Muscle layer of colon (tissue), 2 donors: ENCODE data around the gene GLYATL2.

Experiments
- H3K27ac ChIP-seq: one replicate; pipeline ENCODE4 v1.7.0; 2013; ENCODE audit warnings: low read depth, mild to moderate bottlenecking, low read length, moderate library complexity
- H3K27me3 ChIP-seq, 2 donors: one replicate each; pipeline ENCODE4 v1.7.0; 2013; ENCODE audit warnings: low read length in 2 of 2, mild to moderate bottlenecking in 2 of 2; ENCODE audit not compliant: insufficient read depth in 2 of 2, control insufficient read depth in 1 of 2
- H3K36me3 ChIP-seq: one replicate; pipeline ENCODE4 v1.7.0; 2013; ENCODE audit warnings: mild to moderate bottlenecking, low read length; ENCODE audit not compliant: insufficient read depth
- H3K4me1 ChIP-seq: one replicate; pipeline ENCODE4 v1.7.0; 2013; ENCODE audit warnings: mild to moderate bottlenecking, low read length; ENCODE audit not compliant: insufficient read depth
- H3K4me3 ChIP-seq, 2 donors: one replicate each; pipeline ENCODE4 v1.7.0; 2013; ENCODE audit warnings: low read length in 2 of 2, low read depth in 1 of 2, mild to moderate bottlenecking in 1 of 2, moderate library complexity in 1 of 2
- H3K9ac ChIP-seq: one replicate; pipeline ENCODE4 v1.7.0; 2013; ENCODE audit warnings: low read length
- H3K9me3 ChIP-seq: one replicate; pipeline ENCODE4 v1.7.0; 2013; ENCODE audit warnings: mild to moderate bottlenecking, low read length
- donor health status: abdominal sarcoma.
- donor health status: Adenocarcinoma of cecum.

The GLYATL2 gene

GRCh38 chr11:58844361-58845005, at the start of gene GLYATL2:
GLYATL2 (minus strand) TSS chr11:58844704; CDS start chr11:58839612, 5,092 bp downstream.
- Histone ChIP-seq H3K27me3 (no peaks in the 10 kb centered on the region), H3K4me3 (no peak within 1 kb of the TSS), H3K9ac (no peak within 1 kb of the TSS), H3K9me3 (no peaks in the 10 kb centered on the region), H3K27ac (no peak within 1 kb of the TSS), H3K4me1 (no peaks in the 10 kb centered on the region), H3K36me3 (no peaks in the 10 kb centered on the region)

- Histone ChIP-seq H3K27me3 (no peaks in the 10 kb centered on the region), H3K27ac (no peak overlapping the region), H3K4me1 (no peaks in the 10 kb centered on the region), H3K9me3 (no peaks in the 10 kb centered on the region), H3K9ac (no peak overlapping the region), H3K36me3 (no peaks in the 10 kb centered on the region), H3K4me3 (no peak overlapping the region)
These were observed 49.4 kb upstream of the GLYATL2 start for GRCh38 chr11:58893899-58894298.

- Histone ChIP-seq H3K27ac (no peak overlapping the region), H3K27me3 (no peaks in the 10 kb centered on the region), H3K4me1 (no peaks in the 10 kb centered on the region), H3K9me3 (no peaks in the 10 kb centered on the region), H3K9ac (no peak overlapping the region), H3K4me3 (no peak overlapping the region), H3K36me3 (no peaks in the 10 kb centered on the region)
These were observed 44.1 kb upstream of the GLYATL2 start for GRCh38 chr11:58888579-58888978.

- Histone ChIP-seq H3K4me1 (no peaks in the 10 kb centered on the region), H3K27ac (no peak overlapping the region), H3K36me3 (no peaks in the 10 kb centered on the region), H3K9ac (no peak overlapping the region), H3K9me3 (no peaks in the 10 kb centered on the region), H3K27me3 (no peaks in the 10 kb centered on the region), H3K4me3 (no peak overlapping the region)
These were observed 42.9 kb upstream of the GLYATL2 start for GRCh38 chr11:58887452-58887851.

- no peak overlapping the region for H3K27ac ChIP-seq
These were observed 36.1 kb upstream of the GLYATL2 start for GRCh38 chr11:58880625-58881024.

GRCh38 chr11:58880166-58880565, 35.7 kb upstream of the GLYATL2 start:
- no peak overlapping the region for H3K27ac ChIP-seq
- H3K4me1 ChIP-seq, result no peaks in the 10 kb centered on the region
- no peaks in the 10 kb centered on the region for H3K36me3 ChIP-seq
- no peaks in the 10 kb centered on the region for H3K27me3 ChIP-seq
- H3K4me3 ChIP-seq, result no peak overlapping the region
- no peaks in the 10 kb centered on the region for H3K9me3 ChIP-seq
- no peak overlapping the region for H3K9ac ChIP-seq

More at GRCh38 chr11:58880625-58881024, 36.1 kb upstream of the GLYATL2 start:
- H3K27me3 ChIP-seq, result no peaks in the 10 kb centered on the region
- H3K4me1 ChIP-seq, result no peaks in the 10 kb centered on the region
- no peaks in the 10 kb centered on the region for H3K9me3 ChIP-seq
- no peak overlapping the region for H3K9ac ChIP-seq
- no peaks in the 10 kb centered on the region for H3K36me3 ChIP-seq
- no peak overlapping the region for H3K4me3 ChIP-seq

GRCh38 chr11:58867556-58867955, 23.1 kb upstream of the GLYATL2 start:
- Histone ChIP-seq H3K9ac (no peak overlapping the region), H3K4me1 (no peaks in the 10 kb centered on the region), H3K9me3 (no peaks in the 10 kb centered on the region)

GRCh38 chr11:58866788-58867187, 22.3 kb upstream of the GLYATL2 start:
- Histone ChIP-seq H3K4me1 (no peaks in the 10 kb centered on the region), H3K27ac (no peak overlapping the region), H3K36me3 (no peaks in the 10 kb centered on the region), H3K4me3 (no peak overlapping the region), H3K27me3 (no peaks in the 10 kb centered on the region), H3K9ac (no peak overlapping the region), H3K9me3 (no peaks in the 10 kb centered on the region)

More at GRCh38 chr11:58867556-58867955, 23.1 kb upstream of the GLYATL2 start:
- Histone ChIP-seq H3K27ac (no peak overlapping the region), H3K4me3 (no peak overlapping the region), H3K36me3 (no peaks in the 10 kb centered on the region), H3K27me3 (no peaks in the 10 kb centered on the region)

- H3K9ac ChIP-seq, result no peak overlapping the region
- H3K9me3 ChIP-seq, result no peaks in the 10 kb centered on the region
- H3K36me3 ChIP-seq, result no peaks in the 10 kb centered on the region
- no peak overlapping the region for H3K4me3 ChIP-seq
- H3K27me3 ChIP-seq, result no peaks in the 10 kb centered on the region
- H3K27ac ChIP-seq, result no peak overlapping the region
- H3K4me1 ChIP-seq, result no peaks in the 10 kb centered on the region
These were observed 19.8 kb upstream of the GLYATL2 start for GRCh38 chr11:58864335-58864734.

- no peaks in the 10 kb centered on the region for H3K36me3 ChIP-seq
- no peaks in the 10 kb centered on the region for H3K27me3 ChIP-seq
- H3K9ac ChIP-seq, result no peak overlapping the region
- no peak overlapping the region for H3K4me3 ChIP-seq
- H3K27ac ChIP-seq, result no peak overlapping the region
- no peaks in the 10 kb centered on the region for H3K4me1 ChIP-seq
- H3K9me3 ChIP-seq, result no peaks in the 10 kb centered on the region
These were observed 19.2 kb upstream of the GLYATL2 start for GRCh38 chr11:58863697-58864096.

GRCh38 chr11:58861533-58861932, 17.0 kb upstream of the GLYATL2 start:
- no peaks in the 10 kb centered on the region for H3K9me3 ChIP-seq
- no peak overlapping the region for H3K27ac ChIP-seq
- no peaks in the 10 kb centered on the region for H3K36me3 ChIP-seq
- H3K4me3 ChIP-seq, result no peak overlapping the region
- no peaks in the 10 kb centered on the region for H3K27me3 ChIP-seq
- no peak overlapping the region for H3K9ac ChIP-seq
- H3K4me1 ChIP-seq, result no peaks in the 10 kb centered on the region

GRCh38 chr11:58856806-58857205, 12.3 kb upstream of the GLYATL2 start:
- Histone ChIP-seq H3K27ac (no peak overlapping the region), H3K4me1 (no peaks in the 10 kb centered on the region), H3K9ac (no peak overlapping the region), H3K9me3 (no peaks in the 10 kb centered on the region), H3K27me3 (no peaks in the 10 kb centered on the region), H3K36me3 (no peaks in the 10 kb centered on the region), H3K4me3 (no peak overlapping the region)
